MM.1S (cell line): ENCODE results near the gene SLC45A3.

Source experiments
- DNase-seq: peaks from one replicate; pipeline ENCODE4 v3.0.0-alpha.2; 2015
- H2AFZ ChIP-seq: fragments of 300-600 bp; sonication (generic); 2 replicates; pipeline ENCODE4 v1.6.0; 2016; ENCODE audit warnings: antibody characterized with exemption, low read length
- H3F3A ChIP-seq: fragments of 300-600 bp; sonication (generic); 2 replicates; pipeline ENCODE4 v1.6.1; 2016; ENCODE audit warnings: mild to moderate bottlenecking, antibody characterized with exemption, low read length, moderate library complexity, mixed read lengths; ENCODE audit not compliant: insufficient read depth
- H3K27ac ChIP-seq: fragments of 300-600 bp; sonication (generic); 2 replicates; pipeline ENCODE4 v1.5.1; 2016; ENCODE audit warnings: mild to moderate bottlenecking, low read length
- H3K27me3 ChIP-seq: fragments of 300-600 bp; sonication (generic); replicated peaks from 2 replicates; pipeline ENCODE4 v1.6.0; 2016; ENCODE audit warnings: low read length; ENCODE audit not compliant: insufficient read depth
- H3K36me3 ChIP-seq: fragments of 300-600 bp; sonication (generic); replicated peaks from 2 replicates; pipeline ENCODE4 v1.6.1; 2016; ENCODE audit warnings: mild to moderate bottlenecking, low read length, mixed read lengths; ENCODE audit not compliant: insufficient read depth
- H3K4me1 ChIP-seq: fragments of 300-600 bp; sonication (generic); 2 replicates; pipeline ENCODE4 v1.6.1; 2016; ENCODE audit warnings: low read length, mixed read lengths
- H3K4me2 ChIP-seq: fragments of 300-600 bp; sonication (generic); 2 replicates; pipeline ENCODE4 v1.6.0; 2016; ENCODE audit warnings: low read depth, low read length
- H3K4me3 ChIP-seq: fragments of 300-600 bp; sonication (generic); 2 replicates; pipeline ENCODE4 v1.5.1; 2016; ENCODE audit warnings: low read length, mixed read lengths
- H3K79me2 ChIP-seq: fragments of 300-600 bp; sonication (generic); 2 replicates; pipeline ENCODE4 v1.6.1; 2016; ENCODE audit warnings: mixed run types, low read length, mixed read lengths
- H3K9ac ChIP-seq: fragments of 300-600 bp; sonication (generic); 2 replicates; pipeline ENCODE4 v1.6.1; 2016; ENCODE audit warnings: low read length, mixed read lengths
- H3K9me2 ChIP-seq: fragments of 300-600 bp; sonication (generic); replicated peaks from 2 replicates; pipeline ENCODE4 v1.6.1; 2016; ENCODE audit warnings: mild to moderate bottlenecking, low read length, mixed read lengths; ENCODE audit not compliant: insufficient read depth
- H3K9me3 ChIP-seq: fragments of 300-600 bp; sonication (generic); replicated peaks from 2 replicates; pipeline ENCODE4 v1.6.1; 2016; ENCODE audit warnings: mild to moderate bottlenecking, low read length, mixed read lengths; ENCODE audit not compliant: insufficient read depth
- H4K20me1 ChIP-seq: fragments of 300-600 bp; sonication (generic); 2 replicates; pipeline ENCODE4 v1.6.1; 2016; ENCODE audit warnings: mild to moderate bottlenecking, low read length, moderate library complexity, mixed read lengths; ENCODE audit not compliant: insufficient read depth
- CTCF ChIP-seq: fragments of 300-600 bp; sonication (generic); IDR thresholded peaks from 2 replicates; pipeline ENCODE4 v1.5.1; 2016; ENCODE audit warnings: antibody characterized with exemption, low read length, mixed read lengths
- EZH2 ChIP-seq: fragments of 300-600 bp; sonication (generic); optimal IDR thresholded peaks from 2 replicates; pipeline ENCODE3; 2017; ENCODE audit warnings: low read depth, mild to moderate bottlenecking, antibody characterized with exemption, low read length, mixed read lengths
- EZH2phosphoT487 ChIP-seq: fragments of 300-600 bp; sonication (generic); IDR thresholded peaks from 2 replicates; pipeline ENCODE4 v1.6.1; 2018; ENCODE audit warnings: antibody characterized with exemption, low read length

Gene SLC45A3

GRCh38 chr1:205703072-205703471 lies 22.8 kb upstream of the SLC45A3 start:
- no peak for DNase-seq
- H3K9ac ChIP-seq = no peak overlapping the region
- H3K9me2 ChIP-seq = no peaks in the 10 kb centered on the region
- H2AFZ ChIP-seq = no peak overlapping the region
- H3K27me3 ChIP-seq = no peaks in the 10 kb centered on the region
- H3K36me3 ChIP-seq = no peaks in the 10 kb centered on the region
- no peak overlapping the region for H3K4me3 ChIP-seq
- H3K9me3 ChIP-seq = no peaks in the 10 kb centered on the region
- no peaks in the 10 kb centered on the region for H3F3A ChIP-seq
- no peak overlapping the region for H3K27ac ChIP-seq
- TF ChIP-seq EZH2 (no peak), CTCF (no peak), EZH2phosphoT487 (no peak)
- H3K79me2 ChIP-seq = no peaks in the 10 kb centered on the region
- no peaks in the 10 kb centered on the region for H3K4me1 ChIP-seq
- no peak overlapping the region for H3K4me2 ChIP-seq
- no peaks in the 10 kb centered on the region for H4K20me1 ChIP-seq

GRCh38 chr1:205701891-205702290 lies 21.6 kb upstream of the SLC45A3 start:
- no peak overlapping the region for H3K9ac ChIP-seq
- H3K9me2 ChIP-seq = no peaks in the 10 kb centered on the region
- no peaks in the 10 kb centered on the region for H3F3A ChIP-seq
- no peaks in the 10 kb centered on the region for H4K20me1 ChIP-seq
- no peak overlapping the region for H3K27ac ChIP-seq
- no peak overlapping the region for H3K4me3 ChIP-seq
- H3K27me3 ChIP-seq = no peaks in the 10 kb centered on the region
- no peaks in the 10 kb centered on the region for H3K36me3 ChIP-seq
- H2AFZ ChIP-seq = no peak overlapping the region
- no peaks in the 10 kb centered on the region for H3K9me3 ChIP-seq
- no peak for TF ChIP-seq CTCF
- no peak for TF ChIP-seq EZH2
- TF ChIP-seq EZH2phosphoT487 = no peak
- H3K79me2 ChIP-seq = no peaks in the 10 kb centered on the region
- H3K4me2 ChIP-seq = no peak overlapping the region
- H3K4me1 ChIP-seq = no peaks in the 10 kb centered on the region
- DNase-seq = no peak

- DNase-seq = no peak
- no peak overlapping the region for H2AFZ ChIP-seq
- H3K27me3 ChIP-seq = no peaks in the 10 kb centered on the region
- no peak overlapping the region for H3K4me3 ChIP-seq
- H3F3A ChIP-seq = no peaks in the 10 kb centered on the region
- H3K27ac ChIP-seq = no peak overlapping the region
- no peaks in the 10 kb centered on the region for H3K9me2 ChIP-seq
- no peak overlapping the region for H3K4me2 ChIP-seq
- H3K79me2 ChIP-seq = no peaks in the 10 kb centered on the region
- no peaks in the 10 kb centered on the region for H3K36me3 ChIP-seq
- no peaks in the 10 kb centered on the region for H3K9me3 ChIP-seq
- no peak overlapping the region for H3K9ac ChIP-seq
- no peaks in the 10 kb centered on the region for H4K20me1 ChIP-seq
- TF ChIP-seq EZH2phosphoT487 (no peak), EZH2 (no peak), CTCF (no peak)
- H3K4me1 ChIP-seq = no peaks in the 10 kb centered on the region
These were observed 21.1 kb upstream of the SLC45A3 start for GRCh38 chr1:205701420-205701819.
